HepG2 (cell line): ENCODE data around the gene VCP. TPM values are rescaled to one million over a fixed set of nuclear protein-coding genes. Genes with fewer than 3 reads are reported as not detected.

Experiments
- ADNP ChIP-seq: sonication (generic); formaldehyde crosslinking; IDR thresholded peaks from 2 replicates; pipeline ENCODE4 v1.4.0; 2020; ENCODE audit warnings: missing genetic modification reagents
- CEBPB ChIP-seq: IDR thresholded peaks from 2 replicates; pipeline ENCODE4 v1.6.1; 2011; ENCODE audit warnings: low read depth, low read length, improper control_type of control experiment, borderline replicate concordance
- FOXJ3 ChIP-seq: sonication (generic); formaldehyde crosslinking; IDR thresholded peaks from 2 replicates; pipeline ENCODE4 v1.4.0; 2020; ENCODE audit warnings: missing genetic modification reagents, mild to moderate bottlenecking, borderline replicate concordance
- HCFC1 ChIP-seq: fragments of 150-350 bp; IDR thresholded peaks from 2 replicates; pipeline ENCODE4 v1.6.1; 2014; ENCODE audit warnings: low read depth, low read length
- JUNB ChIP-seq: sonication (generic); formaldehyde crosslinking; IDR thresholded peaks from 2 replicates; pipeline ENCODE4 v1.8.0; 2022; ENCODE audit warnings: missing genetic modification reagents, mild to moderate bottlenecking, borderline replicate concordance
- MLLT10 ChIP-seq: sonication (generic); formaldehyde crosslinking; IDR thresholded peaks from 2 replicates; pipeline ENCODE4 v1.4.0; 2020; ENCODE audit warnings: missing genetic modification reagents
- NFKBIZ ChIP-seq: IDR thresholded peaks from 2 replicates; pipeline ENCODE4 v1.6.1; 2018; ENCODE audit warnings: missing genetic modification reagents, missing compliant biosample characterization
- PHF20 ChIP-seq: sonication (generic); formaldehyde crosslinking; IDR thresholded peaks from 2 replicates; pipeline ENCODE4 v1.5.0; 2020; ENCODE audit warnings: mild to moderate bottlenecking, missing genetic modification reagents
- SAFB2 ChIP-seq: sonication (generic); formaldehyde crosslinking; IDR thresholded peaks from 2 replicates; pipeline ENCODE4 v1.5.1; 2020; ENCODE audit warnings: missing genetic modification reagents, low read depth, mild to moderate bottlenecking, borderline replicate concordance
- SKI ChIP-seq: fragments of 450-650 bp; IDR thresholded peaks from one replicate; pipeline ENCODE4 v1.6.1; 2018; ENCODE audit warnings: mild to moderate bottlenecking; ENCODE audit not compliant: partially characterized antibody
- TOE1 ChIP-seq: sonication (generic); formaldehyde crosslinking; IDR thresholded peaks from 2 replicates; pipeline ENCODE4 v1.4.0; 2020; ENCODE audit warnings: mild to moderate bottlenecking, missing genetic modification reagents
- ZFP90 ChIP-seq: sonication (generic); formaldehyde crosslinking; IDR thresholded peaks from 2 replicates; pipeline ENCODE4 v1.8.0; 2022; ENCODE audit warnings: missing genetic modification reagents, mild to moderate bottlenecking, inconsistent platforms, borderline replicate concordance
- ZMYM2 ChIP-seq: sonication (generic); formaldehyde crosslinking; IDR thresholded peaks from 2 replicates; pipeline ENCODE4 v1.8.0; 2022; ENCODE audit warnings: mild to moderate bottlenecking, missing genetic modification reagents
- ZMYM4 ChIP-seq: sonication (generic); formaldehyde crosslinking; IDR thresholded peaks from 2 replicates; pipeline ENCODE4 v1.8.1; 2023; ENCODE audit warnings: mild to moderate bottlenecking, missing genetic modification reagents
- ZNF766 ChIP-seq: sonication (generic); formaldehyde crosslinking; IDR thresholded peaks from 2 replicates; pipeline ENCODE4 v1.5.0; 2020; ENCODE audit warnings: missing genetic modification reagents, borderline replicate concordance
- ZNF83 ChIP-seq: sonication (generic); formaldehyde crosslinking; IDR thresholded peaks from 2 replicates; pipeline ENCODE4 v1.4.0; 2020; ENCODE audit warnings: missing genetic modification reagents, mild to moderate bottlenecking, borderline replicate concordance
- ZSCAN22 ChIP-seq: sonication (generic); formaldehyde crosslinking; IDR thresholded peaks from 2 replicates; pipeline ENCODE4 v1.4.0; 2020; ENCODE audit warnings: mild to moderate bottlenecking, missing genetic modification reagents
- polyA plus RNA-seq, 8 experiments: library from polyadenylated mRNA; depleted of rRNA in 3 of 8; stranded (reverse) in 7 of 8; unstranded in 1 of 8; fragments of >200 nt; fragmentation: Illumina TruSeq in 4 of 8; extraction: Trizol in 4 of 8; gene quantifications; 2 replicates each; pipeline versions ENCODE4 v1.2.1 to v1.2.3, GENCODE V29; 2011 to 2016; ENCODE audit warnings: low read depth in 4 of 8, missing spikeins in 1 of 8, mixed read lengths in 1 of 8; ENCODE audit not compliant: insufficient read depth in 1 of 8
- total RNA-seq, 5 experiments: library from RNA; depleted of rRNA; stranded (reverse); fragments of >200 nt; fragmentation: Illumina TruSeq; extraction: Trizol; gene quantifications; 2 replicates each; pipeline ENCODE4 v1.2.3, GENCODE V29; 2016; ENCODE audit warnings: low read depth in 1 of 5
- TF ChIP-seq, protein P1 (sequence below): sonication (generic); formaldehyde crosslinking; IDR thresholded peaks from 2 replicates; pipeline ENCODE4 v1.8.1; 2023; ENCODE audit warnings: missing genetic modification reagents, inconsistent platforms, borderline replicate concordance
- TF ChIP-seq, protein P2 (sequence below): sonication (generic); formaldehyde crosslinking; IDR thresholded peaks from 2 replicates; pipeline ENCODE4 v1.4.0; 2020; ENCODE audit warnings: missing genetic modification reagents
- TF ChIP-seq, protein P3 (sequence below): sonication (generic); formaldehyde crosslinking; IDR thresholded peaks from 2 replicates; pipeline ENCODE4 v1.4.0; 2020; ENCODE audit warnings: missing genetic modification reagents
- TF ChIP-seq, protein P4 (sequence below): sonication (generic); formaldehyde crosslinking; IDR thresholded peaks from 2 replicates; pipeline ENCODE4 v1.4.0; 2020; ENCODE audit warnings: missing genetic modification reagents, borderline replicate concordance

The VCP gene
- total and polyA plus RNA-seq, 2 of the 13 experiments (the other 11 are each of a cell fraction or from before 2014, with no cell fraction given): 143 to 391 TPM

DNA sequence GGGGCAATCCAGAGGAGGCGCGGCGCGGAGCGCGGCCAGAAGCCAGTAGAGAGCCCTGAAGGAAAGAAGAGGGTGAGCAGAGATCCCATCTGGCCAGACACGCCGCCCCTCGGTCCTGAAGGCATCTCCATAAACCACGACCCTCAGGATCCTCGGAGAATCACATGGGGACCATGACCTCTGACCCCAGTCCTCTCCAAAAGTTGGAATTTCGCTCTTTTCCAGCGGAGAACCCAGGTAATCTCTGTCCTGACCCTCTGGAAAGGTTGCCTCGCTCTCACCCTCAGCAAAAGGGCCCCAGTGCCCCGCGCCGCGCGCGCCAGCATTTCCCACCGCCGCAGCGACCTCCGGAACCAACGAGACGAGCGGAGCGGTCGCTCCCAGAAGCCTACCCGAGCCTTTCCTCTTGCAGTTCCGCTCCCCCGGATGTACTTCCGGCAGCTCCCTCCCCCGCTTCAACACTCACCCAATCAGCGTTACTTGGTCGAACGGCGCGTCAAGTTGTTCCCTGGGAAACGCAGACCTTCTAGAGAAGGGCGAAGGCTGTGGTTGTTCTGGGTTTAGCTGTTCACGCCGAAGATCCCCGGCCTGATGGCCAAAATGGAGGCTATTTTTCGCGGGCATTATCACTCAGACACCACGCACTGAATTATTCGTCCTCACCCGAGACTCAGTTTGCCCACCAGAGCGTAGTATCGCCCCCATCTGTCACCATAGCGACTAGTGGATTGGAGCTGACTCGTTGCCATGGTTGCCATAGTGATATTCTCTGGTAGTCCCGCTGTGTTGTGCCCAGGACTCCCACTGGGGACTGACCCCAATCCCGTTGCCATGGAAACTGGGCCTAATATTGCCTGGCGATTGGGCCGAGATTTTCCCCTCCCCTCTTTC lies 30.6 kb upstream of the VCP start, which contains the start of gene STOML2 (continued):
- TF ChIP-seq ZFP90 (CRISPR knock-in tag) (peak; percentile 81; the same call in 1 of the 2 replicates), SAFB2 (CRISPR knock-in tag) (peak; percentile 97; the same call in 1 of the 2 replicates), NFKBIZ (CRISPR knock-in tag) (no peak), HCFC1 (peak; percentile 76), ZNF766 (CRISPR knock-in tag) (peak; percentile 96), PHF20 (CRISPR knock-in tag) (peak; percentile 98), JUNB (CRISPR knock-in tag) (peak; percentile 66; the same call in 1 of the 2 replicates), ZMYM4 (CRISPR knock-in tag) (peak; percentile 86; the same call in 1 of the 2 replicates), FOXJ3 (CRISPR knock-in tag) (peak; percentile 55; the same call in 1 of the 2 replicates), ADNP (no peak), CEBPB (no peak), TOE1 (CRISPR knock-in tag) (no peak), SKI (no peak), ZNF83 (CRISPR knock-in tag) (peak; percentile 33; the same call in 1 of the 2 replicates), MLLT10 (CRISPR knock-in tag) (no peak), ZMYM2 (CRISPR knock-in tag) (no peak), ZSCAN22 (CRISPR knock-in tag) (no peak)
- TF ChIP-seq, protein P1, sequence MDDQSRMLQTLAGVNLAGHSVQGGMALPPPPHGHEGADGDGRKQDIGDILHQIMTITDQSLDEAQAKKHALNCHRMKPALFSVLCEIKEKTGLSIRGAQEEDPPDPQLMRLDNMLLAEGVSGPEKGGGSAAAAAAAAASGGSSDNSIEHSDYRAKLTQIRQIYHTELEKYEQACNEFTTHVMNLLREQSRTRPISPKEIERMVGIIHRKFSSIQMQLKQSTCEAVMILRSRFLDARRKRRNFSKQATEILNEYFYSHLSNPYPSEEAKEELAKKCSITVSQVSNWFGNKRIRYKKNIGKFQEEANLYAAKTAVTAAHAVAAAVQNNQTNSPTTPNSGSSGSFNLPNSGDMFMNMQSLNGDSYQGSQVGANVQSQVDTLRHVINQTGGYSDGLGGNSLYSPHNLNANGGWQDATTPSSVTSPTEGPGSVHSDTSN (CRISPR knock-in tag): no peak
- TF ChIP-seq, protein P2, sequence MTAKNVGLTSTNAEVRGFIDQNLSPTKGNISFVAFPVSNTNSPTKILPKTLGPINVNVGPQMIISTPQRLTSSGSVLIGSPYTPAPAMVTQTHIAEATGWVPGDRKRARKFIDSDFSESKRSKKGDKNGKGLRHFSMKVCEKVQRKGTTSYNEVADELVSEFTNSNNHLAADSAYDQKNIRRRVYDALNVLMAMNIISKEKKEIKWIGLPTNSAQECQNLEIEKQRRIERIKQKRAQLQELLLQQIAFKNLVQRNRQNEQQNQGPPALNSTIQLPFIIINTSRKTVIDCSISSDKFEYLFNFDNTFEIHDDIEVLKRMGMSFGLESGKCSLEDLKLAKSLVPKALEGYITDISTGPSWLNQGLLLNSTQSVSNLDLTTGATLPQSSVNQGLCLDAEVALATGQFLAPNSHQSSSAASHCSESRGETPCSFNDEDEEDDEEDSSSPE: peak; percentile 91
- TF ChIP-seq, protein P3, sequence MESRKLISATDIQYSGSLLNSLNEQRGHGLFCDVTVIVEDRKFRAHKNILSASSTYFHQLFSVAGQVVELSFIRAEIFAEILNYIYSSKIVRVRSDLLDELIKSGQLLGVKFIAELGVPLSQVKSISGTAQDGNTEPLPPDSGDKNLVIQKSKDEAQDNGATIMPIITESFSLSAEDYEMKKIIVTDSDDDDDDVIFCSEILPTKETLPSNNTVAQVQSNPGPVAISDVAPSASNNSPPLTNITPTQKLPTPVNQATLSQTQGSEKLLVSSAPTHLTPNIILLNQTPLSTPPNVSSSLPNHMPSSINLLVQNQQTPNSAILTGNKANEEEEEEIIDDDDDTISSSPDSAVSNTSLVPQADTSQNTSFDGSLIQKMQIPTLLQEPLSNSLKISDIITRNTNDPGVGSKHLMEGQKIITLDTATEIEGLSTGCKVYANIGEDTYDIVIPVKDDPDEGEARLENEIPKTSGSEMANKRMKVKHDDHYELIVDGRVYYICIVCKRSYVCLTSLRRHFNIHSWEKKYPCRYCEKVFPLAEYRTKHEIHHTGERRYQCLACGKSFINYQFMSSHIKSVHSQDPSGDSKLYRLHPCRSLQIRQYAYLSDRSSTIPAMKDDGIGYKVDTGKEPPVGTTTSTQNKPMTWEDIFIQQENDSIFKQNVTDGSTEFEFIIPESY: 0 out of 2 replicates have a peak, but pooled peaks have one; percentile 51
- TF ChIP-seq, protein P4, sequence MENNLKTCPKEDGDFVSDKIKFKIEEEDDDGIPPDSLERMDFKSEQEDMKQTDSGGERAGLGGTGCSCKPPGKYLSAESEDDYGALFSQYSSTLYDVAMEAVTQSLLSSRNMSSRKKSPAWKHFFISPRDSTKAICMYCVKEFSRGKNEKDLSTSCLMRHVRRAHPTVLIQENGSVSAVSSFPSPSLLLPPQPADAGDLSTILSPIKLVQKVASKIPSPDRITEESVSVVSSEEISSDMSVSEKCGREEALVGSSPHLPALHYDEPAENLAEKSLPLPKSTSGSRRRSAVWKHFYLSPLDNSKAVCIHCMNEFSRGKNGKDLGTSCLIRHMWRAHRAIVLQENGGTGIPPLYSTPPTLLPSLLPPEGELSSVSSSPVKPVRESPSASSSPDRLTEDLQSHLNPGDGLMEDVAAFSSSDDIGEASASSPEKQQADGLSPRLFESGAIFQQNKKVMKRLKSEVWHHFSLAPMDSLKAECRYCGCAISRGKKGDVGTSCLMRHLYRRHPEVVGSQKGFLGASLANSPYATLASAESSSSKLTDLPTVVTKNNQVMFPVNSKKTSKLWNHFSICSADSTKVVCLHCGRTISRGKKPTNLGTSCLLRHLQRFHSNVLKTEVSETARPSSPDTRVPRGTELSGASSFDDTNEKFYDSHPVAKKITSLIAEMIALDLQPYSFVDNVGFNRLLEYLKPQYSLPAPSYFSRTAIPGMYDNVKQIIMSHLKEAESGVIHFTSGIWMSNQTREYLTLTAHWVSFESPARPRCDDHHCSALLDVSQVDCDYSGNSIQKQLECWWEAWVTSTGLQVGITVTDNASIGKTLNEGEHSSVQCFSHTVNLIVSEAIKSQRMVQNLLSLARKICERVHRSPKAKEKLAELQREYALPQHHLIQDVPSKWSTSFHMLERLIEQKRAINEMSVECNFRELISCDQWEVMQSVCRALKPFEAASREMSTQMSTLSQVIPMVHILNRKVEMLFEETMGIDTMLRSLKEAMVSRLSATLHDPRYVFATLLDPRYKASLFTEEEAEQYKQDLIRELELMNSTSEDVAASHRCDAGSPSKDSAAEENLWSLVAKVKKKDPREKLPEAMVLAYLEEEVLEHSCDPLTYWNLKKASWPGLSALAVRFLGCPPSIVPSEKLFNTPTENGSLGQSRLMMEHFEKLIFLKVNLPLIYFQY (CRISPR knock-in tag): no peak; the same call in 1 of the 2 replicates
